Adrenal gland (tissue), 5 donors: ENCODE measurements around the gene UBTF.

Experiments
- CTCF ChIP-seq, 6 experiments: fragments of 450-650 bp in 4 of 6; fragments of 200-600 bp in 2 of 6; sonication (generic) in 1 of 6; IDR thresholded peaks; 1 replicate in 5 of 6; 2 replicates in 1 of 6; pipeline versions ENCODE4 v1.5.1 to v1.8.0; 2016 to 2021; ENCODE audit warnings: antibody characterized with exemption in 6 of 6, mild to moderate bottlenecking in 2 of 6, moderate library complexity in 1 of 6
- POLR2A ChIP-seq, 2 donors: fragments of 450-650 bp; IDR thresholded peaks; one replicate each; pipeline ENCODE4 v1.6.1; 2017; ENCODE audit warnings: antibody characterized with exemption in 2 of 2, mild to moderate bottlenecking in 2 of 2, moderate library complexity in 1 of 2
- donor health status: DM: no; HTN: no; CAD: no.

- TF ChIP-seq CTCF (IDR thresholded peaks at IDR 0.05) (no peak), POLR2A (IDR thresholded peaks at IDR 0.05) (no peak)
These were observed 9.6 kb downstream of the UBTF start for GRCh38 chr17:44209786-44210341.
